K562 (cell line): ENCODE measurements around the gene ANKRD49. TPM values are rescaled to one million over a fixed set of nuclear protein-coding genes. Genes with fewer than 3 reads are reported as not detected.
A peak's percentile ranks its signal among the peaks of the same experiment; 100 is the strongest.

Experiments
- ATAC-seq: fragments of 200-7000 bp; cut with Tn5 transposase; 3 replicates; pipeline ENCODE4 v1.9.1; 2020; ENCODE audit warnings: moderate library complexity
- BruUV-seq: library from RNA; stranded (reverse); fragments of 400-500 nt; replicated peaks from 2 replicates; lab custom pipeline; 2021; lab: Mats Ljungman, UMichigan
- CTCF ChIA-PET: fragments of 300-600 bp; formaldehyde crosslinking; extraction: SDS; loops from one replicate; lab custom pipeline; 2021; ENCODE audit warnings: low intra/inter-chr PET ratio; lab: Yijun Ruan, JAX
- POLR2A ChIA-PET: fragments of 300-600, 350-650 bp; sonication (Branson Sonifier 250); formaldehyde crosslinking; extraction: SDS; loops from one replicate; lab custom pipeline; 2021; ENCODE audit warnings: antibody characterized with exemption, inconsistent platforms; lab: Yijun Ruan, JAX
- DNase-seq, 4 experiments: peaks; one replicate each; pipeline versions ENCODE4 v3.0.0 to v3.0.0-alpha.2; 2011 to 2018; ENCODE audit warnings: low spot score in 3 of 4, mixed read lengths in 3 of 4; ENCODE audit errors: extremely low read depth in 1 of 4
- FAIRE-seq: peaks from 2 replicates; lab custom pipeline; 2011; peaks lifted over from hg19 to GRCh38; lab: Jason Lieb, UNC
- H2AFZ ChIP-seq: 2 replicates; pipeline ENCODE4 v1.6.0; 2011; ENCODE audit warnings: low read depth, low read length, control low read depth, inconsistent platforms
- H3K27ac ChIP-seq: fragments of 200-600 bp; 3 replicates; pipeline ENCODE4 v1.8.0; 2011; ENCODE audit warnings: low read depth, mild to moderate bottlenecking, control low read depth, inconsistent platforms, low read length, moderate library complexity, mixed read lengths; ENCODE audit errors: extremely low read depth
- H3K27me3 ChIP-seq, 2 experiments: fragments of 300-600 bp in 1 of 2; 2 replicates in 1 of 2; 3 replicates in 1 of 2; pipeline versions ENCODE4 v1.6.0 to v1.8.0; 2011; ENCODE audit warnings: inconsistent platforms in 2 of 2, low read length in 2 of 2, mild to moderate bottlenecking in 1 of 2, mixed read lengths in 1 of 2, moderate library complexity in 1 of 2; ENCODE audit not compliant: control insufficient read depth in 2 of 2, insufficient read depth in 2 of 2
- H3K36me3 ChIP-seq: fragments of 300-600 bp; 3 replicates; pipeline ENCODE4 v1.8.0; 2011; ENCODE audit warnings: mild to moderate bottlenecking, low read length, inconsistent platforms; ENCODE audit not compliant: control insufficient read depth, insufficient read depth
- H3K4me1 ChIP-seq, 2 experiments: fragments of 200-600 bp in 1 of 2; replicated peaks in 1 of 2; 2 replicates in 1 of 2; 3 replicates in 1 of 2; pipeline versions ENCODE4 v1.5.1 to v1.8.0; 2011; ENCODE audit warnings: inconsistent platforms in 2 of 2, low read length in 2 of 2, mild to moderate bottlenecking in 1 of 2, mixed read lengths in 1 of 2, moderate library complexity in 1 of 2; ENCODE audit not compliant: control insufficient read depth in 2 of 2, insufficient read depth in 2 of 2
- H3K4me2 ChIP-seq: 2 replicates; pipeline ENCODE4 v1.6.1; 2011; ENCODE audit warnings: low read length, control low read depth, inconsistent platforms, mixed read lengths; ENCODE audit not compliant: insufficient read depth
- H3K4me3 ChIP-seq: fragments of 200-600 bp; sonication (generic), shearing (Covaris generic); 2 replicates; pipeline ENCODE4 v1.5.1; 2016; ENCODE audit warnings: control low read depth, inconsistent platforms
- H3K79me2 ChIP-seq: fragments of 200-600 bp; 3 replicates; pipeline ENCODE4 v1.8.0; 2011; ENCODE audit warnings: low read length, inconsistent platforms; ENCODE audit not compliant: control insufficient read depth, insufficient read depth
- H3K9ac ChIP-seq, 2 experiments: 2 replicates each; pipeline versions ENCODE4 v1.6.0 to v1.6.1; 2011; ENCODE audit warnings: low read depth in 2 of 2, low read length in 2 of 2, control low read depth in 1 of 2, inconsistent platforms in 1 of 2, mild to moderate bottlenecking in 1 of 2, mixed read lengths in 1 of 2; ENCODE audit not compliant: insufficient read depth in 1 of 2
- H3K9me1 ChIP-seq: one replicate; pipeline ENCODE4 v1.6.0; 2011; ENCODE audit warnings: inconsistent platforms, mild to moderate bottlenecking, low read length, moderate library complexity; ENCODE audit not compliant: control insufficient read depth, insufficient read depth
- H3K9me3 ChIP-seq: replicated peaks from 2 replicates; pipeline ENCODE4 v1.5.1; 2011; ENCODE audit warnings: low read depth, low read length, inconsistent platforms; ENCODE audit not compliant: control insufficient read depth, insufficient read depth
- H4K20me1 ChIP-seq: replicated peaks from 2 replicates; pipeline ENCODE4 v1.6.1; 2011; ENCODE audit warnings: low read length, inconsistent platforms, mixed read lengths; ENCODE audit not compliant: control insufficient read depth, insufficient read depth
- AFF1 ChIP-seq, 2 experiments: fragments of 450-650 bp; IDR thresholded peaks; 2 replicates each; pipeline ENCODE4 v1.6.1; 2018; ENCODE audit warnings: mild to moderate bottlenecking in 2 of 2, low read depth in 1 of 2; ENCODE audit not compliant: partially characterized antibody in 2 of 2
- ARID4B ChIP-seq: sonication (generic); formaldehyde crosslinking; IDR thresholded peaks from 2 replicates; pipeline ENCODE4 v1.8.0; 2022; ENCODE audit warnings: mild to moderate bottlenecking, missing genetic modification reagents
- ATF6 ChIP-seq: sonication (generic); formaldehyde crosslinking; IDR thresholded peaks from 2 replicates; pipeline ENCODE4 v1.4.0; 2020; ENCODE audit warnings: mild to moderate bottlenecking, missing genetic modification reagents
- CTBP1 ChIP-seq: fragments of 450-650 bp; IDR thresholded peaks from 2 replicates; pipeline ENCODE4 v1.6.1; 2016; ENCODE audit warnings: borderline replicate concordance
- PRDM10 ChIP-seq: fragments of 450-650 bp; IDR thresholded peaks from 2 replicates; pipeline ENCODE4 v1.6.1; 2018; ENCODE audit not compliant: partially characterized antibody
- WGBS: fragments of 100-300 bp; shearing (Covaris generic); methylation state at CpG from one replicate; pipeline ENCODE4 v1.1.6; 2016; ENCODE audit warnings: low coverage, mixed read lengths; ENCODE audit not compliant: insufficient coverage; ENCODE audit errors: missing lambda C conversion rate; 5-methylcytosine and 5-hydroxymethylcytosine counted together
- in situ Hi-C: fragments of 300-500 bp; cut with MboI; formaldehyde crosslinking; loops from 4 replicates; pipeline ENCODE4 v1.15.0; 2018; ENCODE audit warnings: inconsistent platforms, mixed read lengths
- intact Hi-C: fragments of 100-400 bp; cut with micrococcal nuclease; formaldehyde crosslinking; loops from 2 replicates; pipeline ENCODE4 v1.14.2; 2022
- polyA plus RNA-seq, 8 experiments: library from polyadenylated mRNA; depleted of rRNA in 4 of 8; stranded (reverse) in 5 of 8; unstranded in 3 of 8; fragments of >200 nt; fragmentation: Nextera tagmentation in 2 of 8; fragmentation: Illumina TruSeq in 1 of 8; extraction: Ambion mirVana in 2 of 8; extraction: Trizol in 1 of 8; gene quantifications; 2 replicates each; pipeline versions ENCODE4 v1.2.1 to v1.2.3, GENCODE V29; 2011 to 2014; ENCODE audit warnings: inconsistent platforms in 1 of 8, missing spikeins in 1 of 8
- total RNA-seq, 7 experiments: library from RNA; depleted of rRNA in 6 of 7; stranded (reverse); fragments of >200 nt in 6 of 7; fragmentation: Illumina TruSeq in 2 of 7; extraction: Trizol in 2 of 7; gene quantifications; 2 replicates each; pipeline versions ENCODE4 v1.2.1 to v1.2.3, GENCODE V29; 2011 to 2021; ENCODE audit warnings: low replicate concordance in 1 of 7

The ANKRD49 gene
- total and polyA plus RNA-seq, 9 of the 15 experiments (the other 6 are each of a cell fraction or from before 2014, with no cell fraction given), result 13.4 to 43.5 (median 30.6) TPM

- 0% methylated on average over 18 of the region's 19 CpGs for WGBS
- no peaks in the 10 kb centered on the region for H4K20me1 ChIP-seq
- no peak for DNase-seq
- peak overlapping the region; percentile 99 for H2AFZ ChIP-seq
- H3K9me3 ChIP-seq, result no peaks in the 10 kb centered on the region
- H3K9me1 ChIP-seq, result no peaks in the 10 kb centered on the region
- intact Hi-C loops (loop anchor here (5.0 kb wide), 1 partner anchor 322 kb away; no protein-coding TSS in a partner anchor), in situ Hi-C loops (loop anchor here (10.0 kb wide), 1 partner anchor 319 kb away; no protein-coding TSS in a partner anchor)
- POLR2A ChIA-PET, result interaction anchor here (0.6 to 1.1 kb wide), 6 partner anchors 14 to 395 kb away, joined by 3 to 4 read pairs (median 3); partner anchors contain the start of gene C11orf97
- H3K36me3 ChIP-seq, result peaks cover 41% of the 10 kb centered on the region
- peak overlapping the region; percentile 95 to 97 for H3K9ac ChIP-seq
- H3K79me2 ChIP-seq, result peaks cover 48% of the 10 kb centered on the region
- H3K27me3 ChIP-seq, result no peaks in the 10 kb centered on the region
- H3K4me1 ChIP-seq, result peaks cover 0 to 3% of the 10 kb centered on the region in 2 experiments; a peak in 2 of 5 replicates
- CTCF ChIA-PET, result no interaction called here
- peak overlapping the region; percentile 78 for H3K27ac ChIP-seq
- FAIRE-seq, result no peak
- BruUV-seq, result TSS peak; percentile 60
- ATAC-seq, result peak; percentile 85
- peak overlapping the region; percentile 74 for H3K4me2 ChIP-seq
- peak overlapping the region; percentile 78 for H3K4me3 ChIP-seq
- TF ChIP-seq AFF1 (IDR thresholded peaks at IDR 0.05; ENCODE audit: low read depth in 1 of 2, partially characterized antibody in 2 of 2) (peak in 1 of 2 experiments; percentile 74), PRDM10 (peak; percentile 96), CTBP1 (0 out of 2 replicates have a peak, but pooled peaks have one; percentile 11), ATF6 (CRISPR knock-in tag) (peak; percentile 93; the same call in 1 of the 2 replicates), ARID4B (CRISPR knock-in tag) (0 out of 2 replicates have a peak, but pooled peaks have one; percentile 57)
These were observed 419 bp downstream of the ANKRD49 start for GRCh38 chr11:94494126-94494680.
